Tibial nerve (tissue), 4 donors: ENCODE results near the gene TECRL. TPM values are rescaled to one million over a fixed set of nuclear protein-coding genes. Genes with fewer than 3 reads are reported as not detected.

Experiments
- DNase-seq, 2 donors: peaks; one replicate each; pipeline ENCODE4 v3.0.0-alpha.2; 2019; ENCODE audit warnings: low spot score in 2 of 2
- H3K27ac ChIP-seq, 4 donors: fragments of 200-600 bp; sonication (generic) in 3 of 4; one replicate each; pipeline ENCODE4 v1.5.1; 2017 to 2019; ENCODE audit warnings: mild to moderate bottlenecking in 1 of 4
- H3K27me3 ChIP-seq, 2 donors: fragments of 200-600 bp; sonication (generic) in 1 of 2; one replicate each; pipeline versions ENCODE4 v1.5.1 to v1.6.0; 2017 to 2019
- H3K36me3 ChIP-seq, 3 donors: fragments of 200-600 bp; sonication (generic); one replicate each; pipeline ENCODE4 v1.5.1; 2018 to 2019
- H3K4me1 ChIP-seq, 4 donors: fragments of 200-600 bp; sonication (generic) in 3 of 4; one replicate each; pipeline ENCODE4 v1.5.1; 2017 to 2019
- H3K4me3 ChIP-seq, 4 donors: fragments of 200-600 bp; sonication (generic) in 3 of 4; one replicate each; pipeline ENCODE4 v1.5.1; 2017 to 2019; ENCODE audit warnings: mild to moderate bottlenecking in 1 of 4, moderate library complexity in 1 of 4
- H3K9me3 ChIP-seq, 4 donors: fragments of 200-600 bp; sonication (generic) in 3 of 4; one replicate each; pipeline ENCODE4 v1.5.1; 2017 to 2019
- EP300 ChIP-seq, 2 donors: sonication (generic); formaldehyde crosslinking; IDR thresholded peaks; one replicate each; pipeline ENCODE4 v1.6.1; 2017; ENCODE audit warnings: antibody characterized with exemption in 2 of 2, mild to moderate bottlenecking in 1 of 2
- POLR2A ChIP-seq, 2 donors: fragments of 450-650 bp; IDR thresholded peaks; one replicate each; pipeline ENCODE4 v1.6.1; 2017; ENCODE audit warnings: antibody characterized with exemption in 2 of 2, mild to moderate bottlenecking in 2 of 2, moderate library complexity in 2 of 2
- WGBS, 2 donors: methylation state at CpG; one replicate each; pipeline ENCODE4 v1.1.5; 2018; 5-methylcytosine and 5-hydroxymethylcytosine counted together
- total RNA-seq, 4 donors: library from RNA; depleted of rRNA; stranded (reverse); fragments of >200 nt; gene quantifications; one replicate each; pipeline ENCODE4 v1.1.0, GENCODE V29; 2016
- TF ChIP-seq, protein P1 (sequence below), 5 experiments: fragments of 200-600 bp in 3 of 5; fragments of 450-650 bp in 2 of 5; sonication (generic) in 3 of 5; IDR thresholded peaks; one replicate each; pipeline ENCODE4 v1.5.1; 2016 to 2019; ENCODE audit warnings: antibody characterized with exemption in 5 of 5, mild to moderate bottlenecking in 3 of 5, moderate library complexity in 2 of 5

TECRL gene
- total RNA-seq, 4 donors from 2014 or later = not detected

DNA sequence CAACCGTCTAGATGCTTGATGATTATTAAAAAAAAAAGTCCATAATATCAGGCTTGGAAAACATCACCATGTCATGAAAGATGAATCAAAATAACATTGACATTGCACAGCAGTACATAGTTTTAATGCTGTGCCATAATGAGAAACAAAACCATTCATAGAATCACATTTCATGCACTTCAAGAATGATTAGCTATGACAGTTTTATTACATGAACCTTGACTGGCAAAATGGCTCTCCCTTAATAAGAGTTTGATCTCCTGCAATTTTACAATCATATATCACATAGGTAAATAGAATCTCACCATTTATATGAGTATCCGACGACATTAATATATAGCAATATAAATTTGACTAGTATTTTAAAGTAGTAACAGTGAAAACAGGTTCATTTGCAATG lies 49.8 kb downstream of the TECRL start:
- no peak for TF ChIP-seq POLR2A (IDR thresholded peaks at IDR 0.05)
- H3K4me3 ChIP-seq = no peak overlapping the region
- no peaks in the 10 kb centered on the region for H3K27me3 ChIP-seq
- WGBS, 2 donors = 71 to 79% methylated on average over 3 of the region's 3 CpGs
- no peak for DNase-seq
- H3K4me1 ChIP-seq = no peaks in the 10 kb centered on the region
- H3K27ac ChIP-seq = no peak overlapping the region
- H3K36me3 ChIP-seq = no peaks in the 10 kb centered on the region
- no peaks in the 10 kb centered on the region for H3K9me3 ChIP-seq

DNA sequence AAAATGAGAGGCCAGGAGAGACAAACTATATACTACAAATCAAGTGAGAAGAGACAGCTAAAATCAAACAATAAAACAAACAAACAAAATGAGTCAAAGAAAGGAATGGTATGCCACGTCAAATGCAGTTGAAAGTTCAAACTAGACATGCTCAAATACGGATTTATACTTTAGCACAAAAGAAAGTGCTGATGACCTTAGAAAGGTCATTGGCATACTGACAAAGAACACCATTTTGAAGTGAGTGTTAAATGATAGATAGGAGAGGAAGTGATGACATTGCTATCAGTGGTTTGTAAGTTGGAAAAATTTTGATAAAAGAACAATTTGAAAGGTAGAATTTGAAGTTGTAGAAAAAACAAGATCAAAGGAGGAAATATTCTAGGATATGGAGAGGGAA lies 55.3 kb downstream of the TECRL start:
- Histone ChIP-seq H3K27ac (no peak overlapping the region), H3K4me1 (no peaks in the 10 kb centered on the region), H3K4me3 (no peak overlapping the region), H3K36me3 (no peaks in the 10 kb centered on the region), H3K27me3 (no peaks in the 10 kb centered on the region), H3K9me3 (no peaks in the 10 kb centered on the region)
- 34 to 36% methylated on average over 2 of the region's 2 CpGs for WGBS, 2 donors
- no peak for DNase-seq
- TF ChIP-seq, protein P1, sequence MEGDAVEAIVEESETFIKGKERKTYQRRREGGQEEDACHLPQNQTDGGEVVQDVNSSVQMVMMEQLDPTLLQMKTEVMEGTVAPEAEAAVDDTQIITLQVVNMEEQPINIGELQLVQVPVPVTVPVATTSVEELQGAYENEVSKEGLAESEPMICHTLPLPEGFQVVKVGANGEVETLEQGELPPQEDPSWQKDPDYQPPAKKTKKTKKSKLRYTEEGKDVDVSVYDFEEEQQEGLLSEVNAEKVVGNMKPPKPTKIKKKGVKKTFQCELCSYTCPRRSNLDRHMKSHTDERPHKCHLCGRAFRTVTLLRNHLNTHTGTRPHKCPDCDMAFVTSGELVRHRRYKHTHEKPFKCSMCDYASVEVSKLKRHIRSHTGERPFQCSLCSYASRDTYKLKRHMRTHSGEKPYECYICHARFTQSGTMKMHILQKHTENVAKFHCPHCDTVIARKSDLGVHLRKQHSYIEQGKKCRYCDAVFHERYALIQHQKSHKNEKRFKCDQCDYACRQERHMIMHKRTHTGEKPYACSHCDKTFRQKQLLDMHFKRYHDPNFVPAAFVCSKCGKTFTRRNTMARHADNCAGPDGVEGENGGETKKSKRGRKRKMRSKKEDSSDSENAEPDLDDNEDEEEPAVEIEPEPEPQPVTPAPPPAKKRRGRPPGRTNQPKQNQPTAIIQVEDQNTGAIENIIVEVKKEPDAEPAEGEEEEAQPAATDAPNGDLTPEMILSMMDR (IDR thresholded peaks at IDR 0.05) = no peak
- no peak for TF ChIP-seq EP300 (IDR thresholded peaks at IDR 0.05)

DNA sequence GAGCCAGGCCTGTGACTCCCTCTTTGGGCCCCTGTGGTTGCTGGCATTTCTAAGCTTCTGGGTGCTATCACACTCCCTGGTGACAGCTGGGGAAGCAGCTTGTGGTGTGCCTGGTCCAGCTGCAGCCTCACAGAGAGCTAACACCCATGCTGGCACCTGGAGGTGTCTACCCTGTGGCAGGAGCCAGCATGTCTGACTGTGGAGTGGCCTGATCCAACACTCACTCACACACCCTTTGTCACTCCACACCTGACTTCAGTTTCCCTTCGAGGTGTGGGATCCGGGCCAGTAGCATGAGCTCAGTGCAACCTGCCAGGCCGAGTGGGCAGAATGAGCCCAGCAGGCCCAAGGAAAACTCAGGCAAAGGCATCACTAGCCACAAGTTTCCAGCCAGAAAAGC lies 67.5 kb downstream of the TECRL start:
- Histone ChIP-seq H3K4me3 (no peak overlapping the region), H3K36me3 (no peaks in the 10 kb centered on the region)
- WGBS, 2 donors = 72 to 73% methylated on average over 3 of the region's 3 CpGs

DNA sequence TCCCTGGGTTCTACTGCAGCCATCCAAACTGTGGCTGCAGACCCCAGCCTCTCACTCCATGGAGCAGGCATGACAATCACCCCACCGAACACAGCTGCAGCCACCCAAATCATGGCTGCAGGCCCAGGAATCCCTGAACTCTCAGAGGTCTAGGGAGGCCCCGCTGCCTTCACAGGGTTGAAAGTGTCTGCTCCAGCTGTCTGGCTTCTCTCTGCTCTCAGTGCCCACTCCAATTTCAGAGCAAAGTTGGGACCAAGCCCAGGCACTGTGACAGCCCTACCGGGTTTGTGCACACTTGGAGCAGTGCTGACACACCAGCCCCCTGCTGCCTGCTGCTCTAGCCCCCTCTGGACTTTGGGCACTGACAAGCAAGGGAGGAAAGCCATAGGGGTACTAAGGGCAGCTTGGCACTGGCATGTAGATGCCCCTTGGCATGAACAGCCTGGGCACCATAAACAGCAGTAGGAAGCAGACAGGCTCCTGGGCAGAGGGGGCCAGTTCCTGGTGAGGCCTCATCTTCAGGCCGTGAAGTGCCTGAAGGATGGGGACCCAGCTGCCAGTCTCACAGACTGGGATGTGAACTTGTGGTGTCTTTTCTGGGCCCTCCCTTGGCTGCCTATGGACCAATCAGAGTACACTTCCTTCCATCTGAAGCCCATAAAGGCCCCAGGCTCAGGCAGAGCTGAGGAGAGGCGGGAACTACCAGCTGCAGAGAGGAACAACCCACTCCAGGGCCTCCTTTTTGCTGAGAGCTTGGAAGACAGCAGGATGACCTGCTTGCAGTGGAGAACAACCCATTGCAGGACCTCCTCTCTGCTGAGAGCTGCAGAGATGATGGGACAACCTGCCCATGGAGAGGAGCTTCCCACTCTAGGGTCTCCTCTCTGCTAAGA lies 68.8 kb downstream of the TECRL start:
- no peaks in the 10 kb centered on the region for H3K36me3 ChIP-seq
- H3K9me3 ChIP-seq = no peaks in the 10 kb centered on the region
- no peak for DNase-seq
- H3K27me3 ChIP-seq = no peaks in the 10 kb centered on the region
- TF ChIP-seq EP300 (IDR thresholded peaks at IDR 0.05) = no peak
- TF ChIP-seq, protein P1 (IDR thresholded peaks at IDR 0.05) = no peak
- TF ChIP-seq POLR2A (IDR thresholded peaks at IDR 0.05) = no peak
- no peaks in the 10 kb centered on the region for H3K4me1 ChIP-seq
- H3K27ac ChIP-seq = no peak overlapping the region
- 82 to 83% methylated on average over 4 to 5 of the region's 5 CpGs for WGBS, 2 donors
- H3K4me3 ChIP-seq = no peak overlapping the region

More for the DNA sequence above, 67.5 kb downstream of the TECRL start:
- TF ChIP-seq POLR2A (IDR thresholded peaks at IDR 0.05) (no peak), EP300 (IDR thresholded peaks at IDR 0.05) (no peak)
- TF ChIP-seq, protein P1 (IDR thresholded peaks at IDR 0.05) = no peak
- no peaks in the 10 kb centered on the region for H3K9me3 ChIP-seq
- DNase-seq = no peak
- H3K4me1 ChIP-seq = no peaks in the 10 kb centered on the region
- H3K27me3 ChIP-seq = no peaks in the 10 kb centered on the region
- H3K27ac ChIP-seq = no peak overlapping the region

DNA sequence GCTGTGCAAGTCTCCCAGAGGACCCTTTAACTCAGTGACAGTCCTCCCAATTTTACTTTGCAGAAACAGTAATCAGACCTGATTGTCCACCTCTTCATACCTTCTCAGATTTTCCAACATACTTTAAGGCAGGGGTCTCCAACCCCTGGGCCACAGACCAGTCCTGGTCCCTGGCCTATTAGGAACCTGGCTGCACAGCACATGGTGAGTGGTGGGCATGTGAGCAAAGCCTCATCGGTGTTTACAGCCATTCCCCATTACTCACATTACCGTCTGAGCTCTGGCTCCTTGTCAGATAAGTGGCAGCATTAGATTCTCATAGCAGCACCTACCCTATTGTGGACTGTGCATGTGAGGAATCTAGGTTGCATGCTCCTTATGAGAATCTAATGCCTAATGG lies 74.3 kb downstream of the TECRL start:
- H3K4me3 ChIP-seq = no peak overlapping the region
- H3K36me3 ChIP-seq = no peaks in the 10 kb centered on the region
- H3K27me3 ChIP-seq = no peaks in the 10 kb centered on the region
- no peak for DNase-seq
- H3K9me3 ChIP-seq = no peaks in the 10 kb centered on the region
- no peak overlapping the region for H3K27ac ChIP-seq
- H3K4me1 ChIP-seq = no peaks in the 10 kb centered on the region
- no peak for TF ChIP-seq POLR2A (IDR thresholded peaks at IDR 0.05)
- TF ChIP-seq EP300 (IDR thresholded peaks at IDR 0.05) = no peak
- TF ChIP-seq, protein P1 (IDR thresholded peaks at IDR 0.05) = no peak
- WGBS, 2 donors = 89 to 90% methylated on average over 2 of the region's 2 CpGs
